HCT116 (cell line): ENCODE measurements around the gene TNFAIP8. TPM values are rescaled to one million over a fixed set of nuclear protein-coding genes. Genes with fewer than 3 reads are reported as not detected.

Experiments
- ATAC-seq: fragments of 200-7000 bp; cut with Tn5 transposase; 2 replicates; pipeline ENCODE4 v1.9.1; 2020; ENCODE audit warnings: mild to moderate bottlenecking, moderate library complexity
- BruUV-seq: library from RNA; stranded (reverse); fragments of 400-500 nt; replicated peaks from 2 replicates; lab custom pipeline; 2021; lab: Mats Ljungman, UMichigan
- CTCF ChIA-PET: fragments of 300-600 bp; sonication (Branson Sonifier 250); formaldehyde crosslinking; loops from one replicate; lab custom pipeline; 2021; ENCODE audit warnings: antibody characterized with exemption; lab: Charles Lee
- POLR2A ChIA-PET: fragments of 300-600, 350-600 bp; sonication (Branson Sonifier 250); formaldehyde crosslinking; loops from one replicate; lab custom pipeline; 2021; ENCODE audit warnings: antibody characterized with exemption; lab: Charles Lee
- RAD21 ChIA-PET, 2 experiments: fragments of 300-600 bp; sonication (Branson Sonifier 250); formaldehyde crosslinking; loops; one replicate each; lab custom pipeline; 2023; ENCODE audit warnings: low total read pairs in 2 of 2; ENCODE audit not compliant: uncharacterized antibody in 2 of 2, unreplicated experiment in 2 of 2, low non-redundant PET in 1 of 2; lab: Charles Lee
- DNase-seq: peaks from one replicate; pipeline ENCODE4 v3.0.0-alpha.2; 2010; ENCODE audit warnings: low read depth, low spot score
- H2AFZ ChIP-seq: fragments of 200-600 bp; shearing (Covaris generic), sonication (generic); 2 replicates; pipeline ENCODE4 v1.6.1; 2017; ENCODE audit warnings: low read depth, mixed run types, mixed read lengths, antibody characterized with exemption, low read length; ENCODE audit not compliant: poor library complexity, severe bottlenecking
- H3K27ac ChIP-seq: 2 replicates; pipeline ENCODE4 v1.5.1; 2012; ENCODE audit warnings: low read depth, low read length
- H3K27me3 ChIP-seq: fragments of 200-600 bp; sonication (generic); 2 replicates; pipeline ENCODE4 v1.6.1; 2016; ENCODE audit warnings: mixed run types, low read length, mixed read lengths; ENCODE audit not compliant: insufficient read depth
- H3K36me3 ChIP-seq, 2 experiments: fragments of 200-500 bp in 1 of 2; fragments of 200-600 bp in 1 of 2; sonication (Bioruptor generic) in 1 of 2; sonication (generic) in 1 of 2; 2 replicates each; pipeline versions ENCODE4 v1.5.1 to v1.6.1; 2014 to 2016; ENCODE audit warnings: low read length in 2 of 2, inconsistent platforms in 1 of 2, mixed read lengths in 1 of 2, mixed run types in 1 of 2; ENCODE audit not compliant: insufficient read depth in 2 of 2, control insufficient read depth in 1 of 2
- H3K4me1 ChIP-seq, 2 experiments: fragments of 200-600 bp in 1 of 2; sonication (generic) in 1 of 2; 2 replicates each; pipeline versions ENCODE4 v1.5.1 to v1.6.1; 2012 to 2017; ENCODE audit warnings: low read length in 2 of 2, inconsistent platforms in 1 of 2, mild to moderate bottlenecking in 1 of 2, mixed read lengths in 1 of 2, mixed run types in 1 of 2, moderate library complexity in 1 of 2; ENCODE audit not compliant: insufficient read depth in 2 of 2, control insufficient read depth in 1 of 2
- H3K4me2 ChIP-seq: fragments of 200-600 bp; sonication (generic); 2 replicates; pipeline ENCODE4 v1.6.1; 2017; ENCODE audit warnings: mixed run types, low read length, mixed read lengths
- H3K4me3 ChIP-seq, 2 experiments: fragments of 200-600 bp in 1 of 2; sonication (generic) in 1 of 2; replicated peaks in 1 of 2; 2 replicates each; pipeline ENCODE4 v1.5.1; 2011 to 2016; ENCODE audit warnings: low read length in 2 of 2, control low read depth in 1 of 2, low read depth in 1 of 2, mild to moderate bottlenecking in 1 of 2, mixed read lengths in 1 of 2, mixed run types in 1 of 2
- H3K79me2 ChIP-seq: fragments of 200-600 bp; sonication (generic); 2 replicates; pipeline ENCODE4 v1.6.1; 2017; ENCODE audit warnings: mild to moderate bottlenecking, mixed run types, low read length, moderate library complexity, mixed read lengths; ENCODE audit not compliant: insufficient read depth
- H3K9ac ChIP-seq: fragments of 200-600 bp; sonication (generic); 2 replicates; pipeline ENCODE4 v1.6.1; 2016; ENCODE audit warnings: low read length, mixed read lengths
- H3K9me2 ChIP-seq: fragments of 200-600 bp; sonication (generic), shearing (Covaris generic); 2 replicates; pipeline ENCODE4 v1.6.1; 2017; ENCODE audit warnings: mixed run types, mild to moderate bottlenecking, moderate library complexity; ENCODE audit not compliant: insufficient read depth
- H3K9me3 ChIP-seq, 2 experiments: fragments of 200-500 bp in 1 of 2; fragments of 200-600 bp in 1 of 2; sonication (Bioruptor generic) in 1 of 2; sonication (generic) in 1 of 2; 2 replicates each; pipeline ENCODE4 v1.6.1; 2014 to 2017; ENCODE audit warnings: low read length in 2 of 2, mixed read lengths in 2 of 2, inconsistent platforms in 1 of 2, low read depth in 1 of 2, mild to moderate bottlenecking in 1 of 2, mixed run types in 1 of 2, moderate library complexity in 1 of 2; ENCODE audit not compliant: control insufficient read depth in 1 of 2, insufficient read depth in 1 of 2
- H4K20me1 ChIP-seq: fragments of 200-600 bp; sonication (generic), shearing (Covaris generic); 2 replicates; pipeline ENCODE4 v1.6.1; 2017; ENCODE audit warnings: mixed run types, mild to moderate bottlenecking, moderate library complexity; ENCODE audit not compliant: insufficient read depth
- CBX3 ChIP-seq: IDR thresholded peaks from 2 replicates; pipeline ENCODE4 v1.6.1; 2012; ENCODE audit warnings: low read depth
- EGR1 ChIP-seq: IDR thresholded peaks from 2 replicates; pipeline ENCODE4 v1.6.1; 2012; ENCODE audit warnings: low read depth
- POLR2A ChIP-seq: IDR thresholded peaks from 2 replicates; pipeline ENCODE4 v1.7.0; 2011; ENCODE audit warnings: borderline replicate concordance; ENCODE audit not compliant: insufficient read depth, insufficient read length; ENCODE audit errors: extremely low read depth
- RAD21 ChIP-seq: IDR thresholded peaks from 2 replicates; pipeline ENCODE4 v1.6.1; 2012; ENCODE audit warnings: low read depth, mild to moderate bottlenecking
- intact Hi-C: fragments of 100-400 bp; cut with micrococcal nuclease; formaldehyde crosslinking; loops from 2 replicates; pipeline ENCODE4 v1.10.0; 2022
- total RNA-seq: library from RNA; stranded (reverse); gene quantifications from one replicate; pipeline ENCODE4 v1.2.1, GENCODE V29; 2021; ENCODE audit not compliant: unreplicated experiment
- TF ChIP-seq, protein P1 (sequence below), 3 experiments: fragments of 200-600 bp in 1 of 3; sonication (generic) in 1 of 3; IDR thresholded peaks in 2 of 3; conservative IDR thresholded peaks in 1 of 3; 2 replicates each; pipeline ENCODE4 v1.5.1; 2012 to 2017; ENCODE audit warnings: low read depth in 2 of 3, low read length in 2 of 3, antibody characterized with exemption in 1 of 3, borderline replicate concordance in 1 of 3, control low read depth in 1 of 3, mild to moderate bottlenecking in 1 of 3, mixed read lengths in 1 of 3, mixed run types in 1 of 3, moderate library complexity in 1 of 3; ENCODE audit not compliant: insufficient read depth in 1 of 3

TNFAIP8 gene
- total RNA-seq, 1 experiment from 2014 or later, result 18.4 TPM

DNA sequence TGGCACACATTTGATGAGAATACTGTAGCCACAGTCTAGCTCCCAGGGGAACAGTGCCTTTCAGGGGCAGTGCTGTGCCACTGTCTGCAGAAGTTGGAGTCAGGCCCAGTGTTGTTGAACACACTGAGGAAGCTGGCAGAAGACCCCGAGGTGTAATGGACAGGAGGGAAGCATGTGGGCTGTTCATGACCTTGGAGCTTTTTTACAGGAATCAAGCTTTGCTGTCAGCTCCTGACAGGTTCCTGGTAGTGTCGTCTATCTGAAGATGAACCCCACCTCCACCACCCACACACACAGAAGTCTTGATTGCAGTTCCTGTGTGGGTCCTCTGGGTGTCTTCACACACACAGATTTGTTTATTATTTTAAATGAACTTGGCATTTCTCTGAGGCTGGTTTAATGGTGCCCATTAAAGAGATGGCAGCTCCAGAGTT lies 40.3 kb upstream of the TNFAIP8 start:
- DNase-seq (no peak), ATAC-seq (peak; percentile 94)
- CTCF ChIA-PET, result interaction anchor here (0.7 to 2.6 kb wide), 3 partner anchors 9 to 96 kb away, joined by 3 to 8 read pairs (median 3); no protein-coding TSS in a partner anchor
- no peak overlapping the region for H3K4me3 ChIP-seq
- H4K20me1 ChIP-seq, result no peaks in the 10 kb centered on the region
- RAD21 ChIA-PET, result interaction anchor here in 1 of 2 experiments (1.2 kb wide), 1 partner anchor 95 kb away, joined by 7 read pairs; no protein-coding TSS in a partner anchor
- peak overlapping the region; percentile 14; the same call in 1 of the 2 replicates for H3K4me2 ChIP-seq
- intact Hi-C loops, result loop anchor here (5.0 kb wide), 1 partner anchor 97 kb away; no protein-coding TSS in a partner anchor
- H3K9me2 ChIP-seq, result no peaks in the 10 kb centered on the region
- no peaks in the 10 kb centered on the region for H3K36me3 ChIP-seq
- no TSS peak for BruUV-seq
- POLR2A ChIA-PET, result interaction anchor here (1.8 kb wide), 1 partner anchor 8 kb away, joined by 10 read pairs; no protein-coding TSS in a partner anchor
- TF ChIP-seq POLR2A, result no peak
- TF ChIP-seq, protein P1, sequence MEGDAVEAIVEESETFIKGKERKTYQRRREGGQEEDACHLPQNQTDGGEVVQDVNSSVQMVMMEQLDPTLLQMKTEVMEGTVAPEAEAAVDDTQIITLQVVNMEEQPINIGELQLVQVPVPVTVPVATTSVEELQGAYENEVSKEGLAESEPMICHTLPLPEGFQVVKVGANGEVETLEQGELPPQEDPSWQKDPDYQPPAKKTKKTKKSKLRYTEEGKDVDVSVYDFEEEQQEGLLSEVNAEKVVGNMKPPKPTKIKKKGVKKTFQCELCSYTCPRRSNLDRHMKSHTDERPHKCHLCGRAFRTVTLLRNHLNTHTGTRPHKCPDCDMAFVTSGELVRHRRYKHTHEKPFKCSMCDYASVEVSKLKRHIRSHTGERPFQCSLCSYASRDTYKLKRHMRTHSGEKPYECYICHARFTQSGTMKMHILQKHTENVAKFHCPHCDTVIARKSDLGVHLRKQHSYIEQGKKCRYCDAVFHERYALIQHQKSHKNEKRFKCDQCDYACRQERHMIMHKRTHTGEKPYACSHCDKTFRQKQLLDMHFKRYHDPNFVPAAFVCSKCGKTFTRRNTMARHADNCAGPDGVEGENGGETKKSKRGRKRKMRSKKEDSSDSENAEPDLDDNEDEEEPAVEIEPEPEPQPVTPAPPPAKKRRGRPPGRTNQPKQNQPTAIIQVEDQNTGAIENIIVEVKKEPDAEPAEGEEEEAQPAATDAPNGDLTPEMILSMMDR (IDR thresholded peaks at IDR 0.05 in 2 of 3, conservative IDR thresholded peaks at IDR 0.05 in 1 of 3; ENCODE audit: borderline replicate concordance in 1 of 3, insufficient read depth in 1 of 3, low read depth in 2 of 3, low read length in 2 of 3), result peak; percentile 32 to 50 (median 42); a peak in 4 of 6 replicates
- TF ChIP-seq EGR1, result peak; percentile 77
- TF ChIP-seq RAD21, result peak; percentile 54
- H3K27me3 ChIP-seq, result no peaks in the 10 kb centered on the region
- no peak overlapping the region for H3K27ac ChIP-seq
- no peaks in the 10 kb centered on the region for H3K9me3 ChIP-seq
- H3K9ac ChIP-seq, result no peak overlapping the region
- peaks cover 7 to 14% of the 10 kb centered on the region in 2 experiments; a peak in 3 of 4 replicates for H3K4me1 ChIP-seq
- no peak overlapping the region for H2AFZ ChIP-seq
- no peaks in the 10 kb centered on the region for H3K79me2 ChIP-seq

DNA sequence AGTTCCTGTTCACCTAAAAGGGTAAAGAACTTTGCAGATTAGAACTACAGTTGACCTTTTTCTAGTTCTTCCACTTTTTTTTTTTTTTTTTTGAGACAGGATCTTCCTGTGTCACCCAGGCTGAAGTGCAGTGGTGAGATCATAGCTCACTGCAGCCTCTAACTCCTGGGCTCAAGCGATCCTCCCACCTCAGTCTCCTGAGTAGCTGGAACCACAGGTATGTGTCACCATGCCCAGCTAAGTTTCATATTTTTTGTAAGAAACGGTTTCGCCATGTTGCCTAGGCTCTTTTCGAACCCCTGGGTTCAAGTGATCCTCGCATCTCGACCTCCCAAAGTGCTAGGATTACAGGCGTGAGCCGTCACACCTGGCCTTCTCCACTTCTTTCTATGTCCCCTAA lies 39.7 kb upstream of the TNFAIP8 start:
- Histone ChIP-seq H3K36me3 (no peaks in the 10 kb centered on the region), H3K27me3 (no peaks in the 10 kb centered on the region), H3K4me2 (peak overlapping the region; percentile 14; the same call in 1 of the 2 replicates), H2AFZ (no peak overlapping the region), H3K4me1 (peaks cover 7 to 17% of the 10 kb centered on the region in 2 experiments; a peak in 3 of 4 replicates), H3K79me2 (no peaks in the 10 kb centered on the region), H3K9me3 (no peaks in the 10 kb centered on the region), H3K27ac (no peak overlapping the region), H3K4me3 (no peak overlapping the region), H3K9ac (no peak overlapping the region), H4K20me1 (no peaks in the 10 kb centered on the region), H3K9me2 (no peaks in the 10 kb centered on the region)
- CTCF ChIA-PET, result interaction anchor here (2.6 kb wide), 1 partner anchor 95 kb away, joined by 8 read pairs; no protein-coding TSS in a partner anchor
- ATAC-seq (no peak), DNase-seq (no peak)
- no TSS peak for BruUV-seq
- RAD21 ChIA-PET, result interaction anchor here in 1 of 2 experiments (1.2 kb wide), 1 partner anchor 95 kb away, joined by 7 read pairs; no protein-coding TSS in a partner anchor
- intact Hi-C loops, result loop anchor here (5.0 kb wide), 1 partner anchor 96 kb away; no protein-coding TSS in a partner anchor
- POLR2A ChIA-PET, result interaction anchor here (1.8 kb wide), 1 partner anchor 8 kb away, joined by 10 read pairs; no protein-coding TSS in a partner anchor
- TF ChIP-seq CBX3, result no peak
